Right lobe of liver (tissue), 4 donors: ENCODE results near the gene MYLK.

ENCODE experiments used
- CTCF ChIP-seq, 4 donors: fragments of 200-600 bp in 3 of 4; fragments of 450-650 bp in 1 of 4; IDR thresholded peaks; one replicate each; pipeline versions ENCODE4 v1.5.1 to v1.8.0; 2016 to 2022; ENCODE audit warnings: antibody characterized with exemption in 4 of 4, mild to moderate bottlenecking in 2 of 4
- POLR2A ChIP-seq: fragments of 450-650 bp; IDR thresholded peaks from one replicate; pipeline ENCODE4 v1.6.1; 2017; ENCODE audit warnings: antibody characterized with exemption, mild to moderate bottlenecking
- donor health status: DM: no; HTN: no; CAD: no.
- donor health status: DM: no; HTN: no; CAD: no.
- donor health status: DM: no; HTN: yes; CAD: no.

GRCh38 chr3:123805504-123805903 lies 78.6 kb downstream of the MYLK start:
- TF ChIP-seq CTCF (IDR thresholded peaks at IDR 0.05) (no peak), POLR2A (no peak)
